Right lung (tissue), 10 donors: Measurements from ENCODE around the gene CCDC28A. TPM values are rescaled to one million over a fixed set of nuclear protein-coding genes. Genes with fewer than 3 reads are reported as not detected.
A peak's percentile ranks its signal among the peaks of the same experiment; 100 is the strongest.
"Not testable (repeated sequence)": the region's sequence is repeated elsewhere in the genome, so short reads cannot be mapped to it uniquely, and the experiment has no call there.

Experiments used
- DNase-seq, 2 donors: peaks; one replicate each; pipeline ENCODE4 v3.0.0-alpha.2; 2013
- long read RNA-seq, 8 donors: transcript quantifications; one replicate each; lab custom pipeline, GENCODE V29; 2026
- polyA plus RNA-seq, 5 donors: library from polyadenylated mRNA; unstranded; fragments of 120-200 nt; gene quantifications; one replicate each; pipeline versions ENCODE4 v1.2.1 to v1.2.3, GENCODE V29; 2013; ENCODE audit warnings: inconsistent platforms in 1 of 5, low replicate concordance in 1 of 5; ENCODE audit not compliant: insufficient read length in 5 of 5, insufficient read depth in 1 of 5

CCDC28A gene
- 10 to 100 TPM; 17.5 to 26.9 (median 19.9) TPM for polyA plus RNA-seq
- long read RNA-seq, donor 1, transcript CCDC28A-202 (6 exons, 1,505 nt): major isoform, 11 of 11 reads
- long read RNA-seq, donor 1, partial matches to known transcripts: 0 of 11 reads
- long read RNA-seq, donor 1, other reads (novel, unspliced or antisense): 0 of 11 reads
- long read RNA-seq, donor 2, transcript CCDC28A-202 (6 exons, 1,505 nt): major isoform, 9 of 9 reads
- long read RNA-seq, donor 2, partial matches to known transcripts: 0 of 9 reads
- long read RNA-seq, donor 2, other reads (novel, unspliced or antisense): 0 of 9 reads
- long read RNA-seq, donor 3, partial matches to known transcripts: 0 of 1 reads
- long read RNA-seq, donor 3, other reads (novel, unspliced or antisense): 0 of 1 reads
- long read RNA-seq, donor 4, transcript CCDC28A-202 (6 exons, 1,505 nt): major isoform, 5 of 5 reads
- long read RNA-seq, donor 4, partial matches to known transcripts: 0 of 5 reads
- long read RNA-seq, donor 4, other reads (novel, unspliced or antisense): 0 of 5 reads
- long read RNA-seq, donor 5, partial matches to known transcripts: 0 of 4 reads
- long read RNA-seq, donor 5, other reads (novel, unspliced or antisense): 0 of 4 reads
- long read RNA-seq, donor 6, transcript CCDC28A-202 (6 exons, 1,505 nt): major isoform, 9 of 9 reads
- long read RNA-seq, donor 6, partial matches to known transcripts: 0 of 9 reads
- long read RNA-seq, donor 6, other reads (novel, unspliced or antisense): 0 of 9 reads
- long read RNA-seq, donor 7, transcript CCDC28A-202 (6 exons, 1,505 nt): major isoform, 11 of 11 reads
- long read RNA-seq, donor 7, partial matches to known transcripts: 0 of 11 reads
- long read RNA-seq, donor 7, other reads (novel, unspliced or antisense): 0 of 11 reads
- long read RNA-seq, donor 8, partial matches to known transcripts: 0 of 2 reads
- long read RNA-seq, donor 8, other reads (novel, unspliced or antisense): 0 of 2 reads

- peak; percentile 95 to 98 for DNase-seq
Observed at GRCh38 chr6:138773177-138774091, at the start of gene CCDC28A. Gene CCDC28A (plus strand): TSS chr6:138773769. CDS start chr6:138776121, 2,352 bp downstream.

GRCh38 chr6:138724015-138724414 is 49.6 kb upstream of the CCDC28A start:
- DNase-seq: no peak

- DNase-seq: no peak
Observed at GRCh38 chr6:138726066-138726756, 47.4 kb upstream of the CCDC28A start.

- no peak for DNase-seq
Observed at GRCh38 chr6:138726757-138727097, 46.8 kb upstream of the CCDC28A start.

GRCh38 chr6:138727182-138727581 is 46.4 kb upstream of the CCDC28A start:
- DNase-seq: no peak

GRCh38 chr6:138728662-138729061 is 44.9 kb upstream of the CCDC28A start:
- DNase-seq: no peak

GRCh38 chr6:138730037-138730436 is 43.5 kb upstream of the CCDC28A start:
- not testable (repeated sequence) for DNase-seq

- DNase-seq: no peak
Observed at GRCh38 chr6:138734585-138734984, 39.0 kb upstream of the CCDC28A start.

- no peak for DNase-seq
Observed at GRCh38 chr6:138736640-138737039, 36.9 kb upstream of the CCDC28A start.

GRCh38 chr6:138752017-138752416 is 21.6 kb upstream of the CCDC28A start:
- DNase-seq: no peak

- DNase-seq: no peak
Observed at GRCh38 chr6:138757136-138757535, 16.4 kb upstream of the CCDC28A start.

GRCh38 chr6:138765896-138766655 is 7.5 kb upstream of the CCDC28A start:
- peak in 1 of 2 donors; percentile 24 for DNase-seq

GRCh38 chr6:138769102-138769676 is 4.4 kb upstream of the CCDC28A start:
- no peak for DNase-seq

- no peak for DNase-seq
Observed at GRCh38 chr6:138772596-138773176, 883 bp upstream of the CCDC28A start.

- no peak for DNase-seq
Observed at GRCh38 chr6:138774370-138774769, 801 bp downstream of the CCDC28A start.

GRCh38 chr6:138776659-138777058 is 3.1 kb downstream of the CCDC28A start:
- DNase-seq: no peak

GRCh38 chr6:138778331-138778730 is 4.8 kb downstream of the CCDC28A start:
- DNase-seq: no peak

- DNase-seq: no peak
Observed at GRCh38 chr6:138782243-138782642, 8.7 kb downstream of the CCDC28A start.

- DNase-seq: no peak
Observed at GRCh38 chr6:138785079-138785478, 11.5 kb downstream of the CCDC28A start.
